ENCODE results near the gene OLA1. TPM values are rescaled to one million over a fixed set of nuclear protein-coding genes. Genes with fewer than 3 reads are reported as not detected.

The OLA1 gene
- total RNA-seq, 2 donors from 2014 or later = 43.8 to 56.7 TPM

GRCh38 chr2:174080672-174081121 lies 167.6 kb downstream of the OLA1 start:
- Histone ChIP-seq H3K27ac (no peak overlapping the region), H3K4me3 (no peak overlapping the region), H3K27me3 (no peaks in the 10 kb centered on the region), H3K9me3 (no peaks in the 10 kb centered on the region), H3K36me3 (no peaks in the 10 kb centered on the region), H3K4me1 (no peaks in the 10 kb centered on the region)
- no peak for DNase-seq (ENCODE audit: low spot score)
- no peak for TF ChIP-seq CTCF (IDR thresholded peaks at IDR 0.05)

- H3K4me3 ChIP-seq = no peak overlapping the region
- H3K9me3 ChIP-seq = no peaks in the 10 kb centered on the region
- no peaks in the 10 kb centered on the region for H3K27me3 ChIP-seq
- no peaks in the 10 kb centered on the region for H3K36me3 ChIP-seq
- H3K27ac ChIP-seq = no peak overlapping the region
- TF ChIP-seq CTCF (IDR thresholded peaks at IDR 0.05) = peak in 1 of 2 donors; percentile 60
- DNase-seq (ENCODE audit: low spot score) = no peak
- H3K4me1 ChIP-seq = no peaks in the 10 kb centered on the region
These were observed 170.1 kb downstream of the OLA1 start for GRCh38 chr2:174078275-174078674.

- TF ChIP-seq CTCF (IDR thresholded peaks at IDR 0.05) = no peak
- H3K27me3 ChIP-seq = no peaks in the 10 kb centered on the region
- no peak overlapping the region for H3K27ac ChIP-seq
- H3K9me3 ChIP-seq = no peaks in the 10 kb centered on the region
- H3K36me3 ChIP-seq = no peaks in the 10 kb centered on the region
- H3K4me3 ChIP-seq = no peak overlapping the region
- H3K4me1 ChIP-seq = no peaks in the 10 kb centered on the region
- DNase-seq (ENCODE audit: low spot score) = no peak
These were observed 171.4 kb downstream of the OLA1 start for GRCh38 chr2:174076975-174077374.

GRCh38 chr2:174076040-174076439 lies 172.3 kb downstream of the OLA1 start:
- H3K27me3 ChIP-seq = no peaks in the 10 kb centered on the region

GRCh38 chr2:174074831-174075230 lies 173.5 kb downstream of the OLA1 start:
- H3K36me3 ChIP-seq = no peaks in the 10 kb centered on the region
- no peak overlapping the region for H3K4me3 ChIP-seq
- TF ChIP-seq CTCF (IDR thresholded peaks at IDR 0.05) = no peak
- H3K27ac ChIP-seq = no peak overlapping the region
- no peaks in the 10 kb centered on the region for H3K27me3 ChIP-seq
- H3K4me1 ChIP-seq = no peaks in the 10 kb centered on the region
- H3K9me3 ChIP-seq = no peaks in the 10 kb centered on the region
- DNase-seq (ENCODE audit: low spot score) = no peak

More at GRCh38 chr2:174076040-174076439, 172.3 kb downstream of the OLA1 start:
- H3K9me3 ChIP-seq = no peaks in the 10 kb centered on the region
- H3K4me1 ChIP-seq = no peaks in the 10 kb centered on the region
- TF ChIP-seq CTCF (IDR thresholded peaks at IDR 0.05) = no peak
- DNase-seq (ENCODE audit: low spot score) = no peak
- H3K27ac ChIP-seq = no peak overlapping the region
- no peak overlapping the region for H3K4me3 ChIP-seq
- no peaks in the 10 kb centered on the region for H3K36me3 ChIP-seq

- no peaks in the 10 kb centered on the region for H3K36me3 ChIP-seq
- no peak for DNase-seq (ENCODE audit: low spot score)
- H3K27ac ChIP-seq = no peak overlapping the region
- no peak for TF ChIP-seq CTCF (IDR thresholded peaks at IDR 0.05)
- no peaks in the 10 kb centered on the region for H3K27me3 ChIP-seq
- H3K4me3 ChIP-seq = no peak overlapping the region
- H3K4me1 ChIP-seq = no peaks in the 10 kb centered on the region
- H3K9me3 ChIP-seq = no peaks in the 10 kb centered on the region
These were observed 175.5 kb downstream of the OLA1 start for GRCh38 chr2:174072857-174073256.

All from right atrium auricular region (tissue), 2 donors.